Stimulated activated CD4-positive, alpha-beta T cell treated with anti-CD3 and anti-CD28 coated beads, Interleukin-1b, Interleukin-23, amount 100 ng/mL, for 48 hours (primary cell): Measurements from ENCODE around the gene ZNF555.

Experiments
- DNase-seq: peaks from one replicate; pipeline ENCODE4 v3.0.0-alpha.2; 2020

ZNF555 gene

DNA sequence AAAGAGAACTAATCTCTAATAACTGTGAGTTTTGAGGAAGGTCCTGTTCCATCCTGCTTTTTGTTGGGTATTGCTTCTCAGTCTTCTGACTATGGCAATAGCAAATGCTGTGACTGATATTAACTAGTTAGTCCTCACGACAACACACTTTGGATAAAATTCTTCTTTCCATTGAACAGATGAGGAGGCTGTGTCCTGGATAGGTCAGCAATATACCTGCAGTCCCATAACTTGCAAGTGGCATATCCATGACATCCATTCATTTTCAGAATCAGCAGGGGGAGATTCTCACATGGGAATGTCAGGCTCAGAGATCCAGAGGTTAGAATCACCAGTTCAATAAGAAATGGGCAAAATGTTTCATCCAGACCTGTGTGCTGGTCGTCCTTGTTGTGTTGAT lies 14.3 kb upstream of the ZNF555 start:
- no peak for DNase-seq

DNA sequence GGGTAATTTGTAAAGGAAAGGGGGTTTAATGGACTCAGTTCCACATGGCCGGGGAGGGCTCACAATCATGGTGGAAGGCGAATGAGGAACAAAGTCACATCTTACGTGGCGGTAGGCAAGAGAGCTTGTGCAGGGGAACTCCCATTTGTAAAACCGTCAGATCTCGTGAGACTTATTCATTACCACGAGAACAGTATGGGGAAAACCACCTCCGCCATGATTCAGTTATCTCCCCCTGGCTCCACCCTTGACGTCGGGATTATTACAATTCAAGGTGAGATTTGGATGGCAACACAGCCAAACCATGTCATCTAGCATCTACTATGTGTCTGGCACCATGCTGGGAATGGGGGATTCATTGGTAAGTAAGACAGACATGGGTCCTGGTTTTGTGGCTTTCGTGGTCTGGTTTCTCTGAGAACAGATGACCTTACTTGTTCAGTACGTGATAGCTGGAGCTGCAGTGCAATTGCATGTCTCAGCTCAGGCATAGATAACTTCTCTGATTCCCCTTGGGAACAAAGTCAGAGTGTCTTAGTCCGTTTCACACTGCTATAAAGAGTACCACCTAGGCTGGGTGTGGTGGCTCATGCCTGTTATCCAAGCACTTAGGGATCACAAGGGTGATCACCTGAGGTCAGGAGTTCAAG lies 13.3 kb upstream of the ZNF555 start:
- no peak for DNase-seq

GRCh38 chr19:2834294-2834871 lies 6.9 kb upstream of the ZNF555 start:
- no peak for DNase-seq

- DNase-seq, result no peak
Observed at GRCh38 chr19:2837430-2837829, 3.8 kb upstream of the ZNF555 start.

GRCh38 chr19:2841855-2842574 lies 740 bp downstream of the ZNF555 start:
- no peak for DNase-seq

- no peak for DNase-seq
Observed at GRCh38 chr19:2845107-2845506, 3.8 kb downstream of the ZNF555 start.

- DNase-seq, result no peak
Observed at GRCh38 chr19:2846180-2846894, 5.1 kb downstream of the ZNF555 start.

DNA sequence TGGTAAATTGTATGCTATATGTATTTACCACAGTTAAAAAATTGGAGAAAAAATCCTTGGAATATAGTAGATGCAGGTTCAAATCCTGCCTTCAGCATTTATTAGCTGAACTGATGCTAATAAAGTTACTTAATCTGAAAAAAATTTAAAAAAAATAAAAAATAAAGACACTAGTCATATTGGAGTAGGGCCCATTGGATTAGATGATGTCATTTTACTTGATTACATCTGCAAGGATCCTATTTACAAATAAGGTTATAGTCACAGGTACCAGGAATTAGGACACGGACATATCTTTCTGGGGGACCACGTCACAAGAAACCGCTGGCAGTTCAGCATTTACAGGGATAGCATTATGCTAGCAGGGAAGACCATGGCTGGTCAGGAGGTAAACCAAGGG lies 6.2 kb downstream of the ZNF555 start:
- DNase-seq, result no peak

DNA sequence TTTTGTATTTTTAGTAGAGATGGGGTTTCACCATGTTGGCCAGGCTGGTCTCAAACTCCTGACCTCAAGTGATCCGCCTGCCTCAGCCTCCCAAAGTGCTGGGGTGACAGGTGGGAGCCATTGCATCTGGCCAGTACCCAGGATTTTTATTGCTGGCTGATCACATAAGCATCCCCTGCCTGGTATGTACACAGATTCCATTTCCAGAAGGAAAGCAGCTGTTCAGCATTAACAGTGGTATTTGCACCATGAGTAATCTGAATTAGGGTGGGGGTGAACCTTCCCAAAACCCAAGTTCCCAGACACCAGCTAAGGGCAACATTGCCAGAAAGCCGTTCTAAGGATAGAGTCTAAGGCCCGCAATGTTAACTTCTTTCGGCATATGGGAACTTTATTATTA lies 7.3 kb downstream of the ZNF555 start:
- DNase-seq, result no peak

- no peak for DNase-seq
Observed at GRCh38 chr19:2850256-2850925, 9.1 kb downstream of the ZNF555 start.

DNA sequence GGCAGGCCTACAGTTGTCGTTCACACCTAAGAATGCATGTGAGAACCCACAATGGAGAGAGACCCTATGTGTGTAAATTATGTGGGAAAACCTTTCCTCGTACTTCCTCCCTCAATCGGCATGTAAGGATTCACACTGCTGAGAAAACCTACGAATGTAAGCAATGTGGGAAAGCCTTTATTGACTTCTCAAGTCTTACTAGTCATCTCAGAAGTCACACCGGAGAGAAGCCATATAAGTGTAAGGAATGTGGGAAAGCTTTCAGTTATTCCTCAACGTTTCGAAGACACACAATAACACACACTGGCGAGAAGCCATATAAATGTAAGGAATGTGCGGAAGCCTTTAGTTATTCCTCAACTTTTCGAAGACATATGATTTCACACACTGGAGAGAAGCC lies 11.3 kb downstream of the ZNF555 start:
- DNase-seq, result no peak

GRCh38 chr19:2853015-2853606 lies 11.8 kb downstream of the ZNF555 start:
- no peak for DNase-seq

- DNase-seq, result no peak
Observed at GRCh38 chr19:2854849-2855248, 13.6 kb downstream of the ZNF555 start.

DNA sequence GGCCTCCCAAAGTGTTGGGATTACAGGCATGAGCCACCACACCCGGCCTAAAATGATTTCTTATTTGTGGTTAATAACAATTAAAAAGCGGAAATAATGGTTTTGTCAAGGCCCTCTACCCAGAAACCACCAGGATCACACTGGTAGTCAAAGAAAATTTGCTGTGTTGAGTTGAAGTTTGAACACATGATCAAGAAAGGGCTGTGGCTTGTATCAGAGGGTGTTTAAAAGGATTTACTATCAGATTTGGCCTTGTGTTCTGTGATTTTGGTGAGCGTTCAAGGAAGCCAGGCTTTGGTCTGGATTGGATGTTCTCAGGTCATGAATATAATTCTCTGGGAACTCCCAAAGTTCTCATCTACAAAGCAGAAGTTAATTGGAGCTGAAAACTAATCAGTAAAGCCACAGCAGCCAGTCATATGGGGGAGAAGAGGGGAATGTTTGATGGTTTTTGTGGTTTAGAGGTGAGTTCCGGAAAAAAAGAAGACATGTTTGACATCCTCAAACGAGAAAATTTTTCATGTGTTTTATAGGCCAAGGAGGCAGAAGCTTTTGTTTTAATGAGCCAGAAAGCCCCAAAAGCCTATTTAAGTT lies 15.3 kb downstream of the ZNF555 start:
- DNase-seq, result no peak

DNA sequence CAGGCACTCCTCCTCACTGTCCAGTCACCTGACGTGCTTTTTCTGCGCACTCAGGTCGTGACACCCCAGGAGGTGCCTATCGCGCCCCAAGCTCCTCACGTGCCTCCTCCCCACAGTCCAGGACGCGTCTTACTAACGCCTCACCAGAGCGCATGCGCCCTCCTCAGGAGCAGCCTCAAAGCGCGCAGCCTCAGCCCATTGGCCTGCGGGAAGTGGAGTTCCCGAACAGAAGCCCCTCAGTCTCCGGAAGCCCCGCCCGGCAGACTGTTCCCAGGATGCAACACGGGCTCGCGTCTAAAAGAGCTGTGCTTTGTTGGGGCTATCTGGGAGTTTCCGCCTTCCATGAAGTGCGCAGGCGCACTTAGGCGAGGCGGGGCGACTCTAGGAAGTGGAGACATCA lies 17.6 kb downstream of the ZNF555 start:
- no peak for DNase-seq

DNA sequence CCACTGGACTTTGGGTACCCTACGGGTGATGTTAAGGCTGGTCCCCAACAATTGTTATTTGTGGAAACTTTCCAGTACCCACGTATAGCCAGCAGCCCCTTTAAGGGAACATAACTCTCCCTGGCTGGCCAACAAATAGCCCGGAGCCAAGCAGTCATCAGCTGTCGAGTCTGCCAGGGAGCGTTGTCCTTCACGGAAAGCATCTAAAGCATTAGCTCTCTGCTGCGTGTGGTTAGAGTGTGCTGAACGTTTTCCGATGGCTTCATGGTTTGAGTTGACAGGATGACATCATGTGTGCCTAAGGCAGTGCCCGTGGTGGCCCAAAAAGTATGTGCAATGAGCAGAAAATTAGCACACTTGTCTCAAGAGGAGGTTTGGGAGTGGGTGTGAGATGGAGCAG lies 22.5 kb downstream of the ZNF555 start:
- no peak for DNase-seq

DNA sequence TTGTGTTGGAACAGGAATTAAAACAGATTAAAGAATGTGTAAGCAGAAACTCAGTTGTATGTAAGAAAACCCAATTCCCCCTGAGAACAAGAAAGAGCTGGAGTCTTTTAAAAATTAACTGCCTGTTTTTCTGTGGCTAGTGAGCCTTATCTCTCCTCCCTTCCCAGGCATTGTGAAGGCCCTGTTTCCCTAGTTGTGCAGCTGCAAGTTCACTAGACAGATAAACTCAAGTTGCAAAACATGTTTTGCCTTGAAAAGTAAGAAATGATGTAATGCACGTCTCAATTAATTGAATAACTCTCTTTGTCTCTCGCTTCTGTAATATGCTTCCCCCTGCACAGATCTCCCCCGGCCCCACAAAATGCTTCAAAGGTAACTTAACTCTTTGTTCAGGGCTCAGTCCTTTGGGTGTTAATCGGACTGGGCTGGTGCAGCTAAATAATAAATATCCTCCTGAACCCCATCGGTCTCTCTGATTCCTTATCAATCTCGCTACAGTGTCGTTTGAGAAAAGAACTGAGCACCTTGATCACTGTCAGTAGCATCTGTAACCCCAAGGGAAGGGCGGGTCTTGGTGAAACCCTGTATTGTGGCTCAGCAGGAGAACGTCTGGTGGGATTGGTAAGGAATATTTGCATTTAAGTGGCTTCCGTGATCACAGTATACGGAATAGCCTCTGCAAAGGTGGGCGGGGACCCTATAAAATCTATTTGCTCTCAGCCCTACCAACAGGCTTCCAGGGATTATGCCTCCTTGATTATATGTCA lies 24.2 kb downstream of the ZNF555 start:
- no peak for DNase-seq

- DNase-seq, result no peak
Observed at GRCh38 chr19:2866495-2867024, 25.3 kb downstream of the ZNF555 start.

DNA sequence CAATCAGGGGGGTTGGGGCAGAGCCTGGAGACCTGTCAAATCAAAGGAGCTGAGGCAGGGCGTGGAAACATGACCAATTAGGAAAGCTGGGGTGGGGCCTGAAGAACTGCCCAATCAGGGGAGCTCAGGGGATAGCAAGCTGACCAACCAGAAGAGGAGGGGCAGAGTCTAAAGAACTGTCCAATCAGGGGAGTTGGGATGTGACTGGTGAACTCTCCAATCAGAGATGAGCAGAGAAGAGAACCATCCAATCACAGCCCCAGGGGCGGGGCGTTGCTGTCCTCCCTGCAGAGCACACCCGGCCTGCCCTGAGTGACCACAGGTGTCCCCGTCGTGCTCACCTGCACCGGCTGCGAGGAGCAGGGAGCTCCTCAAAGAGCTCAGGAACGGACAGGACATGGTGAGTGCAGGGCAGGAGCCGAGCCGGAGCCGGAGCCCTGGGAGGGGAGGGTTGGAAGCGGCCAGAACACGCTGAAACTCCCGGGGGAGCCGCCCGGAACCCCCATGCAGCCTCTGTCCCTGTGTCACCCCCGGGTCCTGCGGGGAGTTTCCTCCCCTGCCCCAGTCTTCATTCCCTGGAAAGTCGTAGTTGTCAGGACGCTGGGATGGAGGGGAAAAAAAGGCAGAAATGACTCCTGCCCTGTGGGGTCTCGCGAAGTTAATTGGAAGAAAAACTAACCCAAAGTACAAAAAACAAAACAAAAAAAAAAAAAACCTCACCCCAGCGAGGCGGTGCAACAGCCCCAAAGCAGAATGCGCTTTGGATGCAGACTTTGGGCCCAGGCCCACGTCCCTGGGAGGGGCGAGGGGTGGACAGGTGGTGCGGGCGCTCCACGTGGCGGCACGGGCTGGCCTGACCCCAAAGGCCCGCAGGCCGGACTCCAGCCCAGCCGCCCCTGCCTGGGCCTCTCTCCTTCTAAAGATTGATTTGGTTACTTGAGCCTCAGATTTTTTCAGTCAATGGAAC lies 26.0 kb downstream of the ZNF555 start, which contains the start of gene ZNF556:
Gene ZNF556, plus strand, starts transcription at position 311 of the 967 bp plus-strand sequence. Its CDS starts 87 bp downstream, at position 398.
- peak; percentile 19 for DNase-seq

GRCh38 chr19:2869618-2870017 lies 28.3 kb downstream of the ZNF555 start:
- no peak for DNase-seq
